ENCODE measurements around the gene CLASRP.

DNA sequence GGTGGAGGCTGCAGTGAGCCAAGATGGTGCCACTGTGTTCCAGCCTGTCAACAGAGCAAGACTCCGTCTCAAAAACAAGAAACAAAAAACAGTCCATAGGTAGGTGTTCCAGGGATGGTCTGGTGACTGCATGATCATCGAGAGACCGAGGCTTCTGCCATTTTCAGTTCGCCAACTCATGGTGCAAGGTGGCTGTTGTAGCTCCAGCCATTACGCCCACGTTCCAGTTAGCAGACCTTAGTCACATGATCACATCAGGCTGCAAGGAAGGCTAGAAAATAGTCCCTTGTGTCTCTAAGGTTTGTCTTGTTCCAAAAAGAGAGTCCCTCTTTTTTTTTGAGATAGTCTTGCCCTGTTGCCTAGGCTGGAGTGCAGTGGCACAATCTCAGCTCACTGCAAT, 3.1 kb upstream of the CLASRP start:
- TF ChIP-seq, protein P1, sequence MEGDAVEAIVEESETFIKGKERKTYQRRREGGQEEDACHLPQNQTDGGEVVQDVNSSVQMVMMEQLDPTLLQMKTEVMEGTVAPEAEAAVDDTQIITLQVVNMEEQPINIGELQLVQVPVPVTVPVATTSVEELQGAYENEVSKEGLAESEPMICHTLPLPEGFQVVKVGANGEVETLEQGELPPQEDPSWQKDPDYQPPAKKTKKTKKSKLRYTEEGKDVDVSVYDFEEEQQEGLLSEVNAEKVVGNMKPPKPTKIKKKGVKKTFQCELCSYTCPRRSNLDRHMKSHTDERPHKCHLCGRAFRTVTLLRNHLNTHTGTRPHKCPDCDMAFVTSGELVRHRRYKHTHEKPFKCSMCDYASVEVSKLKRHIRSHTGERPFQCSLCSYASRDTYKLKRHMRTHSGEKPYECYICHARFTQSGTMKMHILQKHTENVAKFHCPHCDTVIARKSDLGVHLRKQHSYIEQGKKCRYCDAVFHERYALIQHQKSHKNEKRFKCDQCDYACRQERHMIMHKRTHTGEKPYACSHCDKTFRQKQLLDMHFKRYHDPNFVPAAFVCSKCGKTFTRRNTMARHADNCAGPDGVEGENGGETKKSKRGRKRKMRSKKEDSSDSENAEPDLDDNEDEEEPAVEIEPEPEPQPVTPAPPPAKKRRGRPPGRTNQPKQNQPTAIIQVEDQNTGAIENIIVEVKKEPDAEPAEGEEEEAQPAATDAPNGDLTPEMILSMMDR (IDR thresholded peaks at IDR 0.05): no peak
- no peak for TF ChIP-seq POLR2A (IDR thresholded peaks at IDR 0.05)
